HepG2 (cell line): ENCODE measurements around the gene SPINK6. TPM values are rescaled to one million over a fixed set of nuclear protein-coding genes. Genes with fewer than 3 reads are reported as not detected.

Experiments
- CAMTA2 ChIP-seq: sonication (generic); formaldehyde crosslinking; IDR thresholded peaks from 2 replicates; pipeline ENCODE4 v1.4.0; 2020; ENCODE audit warnings: mild to moderate bottlenecking, missing genetic modification reagents, borderline replicate concordance
- DMAP1 ChIP-seq: IDR thresholded peaks from 2 replicates; pipeline ENCODE4 v1.6.1; 2016
- E2F1 ChIP-seq: sonication (generic); formaldehyde crosslinking; IDR thresholded peaks from 2 replicates; pipeline ENCODE4 v1.5.0; 2020; ENCODE audit warnings: missing genetic modification reagents
- EZH2 ChIP-seq: conservative IDR thresholded peaks from 2 replicates; pipeline ENCODE4 v1.6.1; 2012; ENCODE audit warnings: mild to moderate bottlenecking, low read depth, low read length, moderate library complexity
- FIP1L1 ChIP-seq: fragments of 200-400 bp; formaldehyde crosslinking; IDR thresholded peaks from 2 replicates; pipeline ENCODE4 v1.6.1; 2018; ENCODE audit warnings: low read depth, mild to moderate bottlenecking, low read length, moderate library complexity, borderline replicate concordance; ENCODE audit not compliant: insufficient read depth
- PRDM15 ChIP-seq: sonication (generic); formaldehyde crosslinking; IDR thresholded peaks from 2 replicates; pipeline ENCODE4 v1.4.0; 2020; ENCODE audit warnings: missing genetic modification reagents
- RAD21 ChIP-seq: fragments of 450-650 bp; formaldehyde crosslinking; IDR thresholded peaks from 2 replicates; pipeline ENCODE4 v1.5.0; 2020; ENCODE audit warnings: mild to moderate bottlenecking
- ZBTB4 ChIP-seq: sonication (generic); formaldehyde crosslinking; IDR thresholded peaks from 2 replicates; pipeline ENCODE4 v1.4.0; 2020; ENCODE audit warnings: missing genetic modification reagents, mild to moderate bottlenecking, borderline replicate concordance
- polyA plus RNA-seq, 8 experiments: library from polyadenylated mRNA; depleted of rRNA in 3 of 8; stranded (reverse) in 7 of 8; unstranded in 1 of 8; fragments of >200 nt; fragmentation: Illumina TruSeq in 4 of 8; extraction: Trizol in 4 of 8; gene quantifications; 2 replicates each; pipeline versions ENCODE4 v1.2.1 to v1.2.3, GENCODE V29; 2011 to 2016; ENCODE audit warnings: low read depth in 4 of 8, missing spikeins in 1 of 8, mixed read lengths in 1 of 8; ENCODE audit not compliant: insufficient read depth in 1 of 8
- total RNA-seq, 5 experiments: library from RNA; depleted of rRNA; stranded (reverse); fragments of >200 nt; fragmentation: Illumina TruSeq; extraction: Trizol; gene quantifications; 2 replicates each; pipeline ENCODE4 v1.2.3, GENCODE V29; 2016; ENCODE audit warnings: low read depth in 1 of 5

The SPINK6 gene
- total and polyA plus RNA-seq, 2 of the 13 experiments (the other 11 are each of a cell fraction or from before 2014, with no cell fraction given), result not detected

GRCh38 chr5:148214665-148215185 lies 11.9 kb downstream of the SPINK6 start (continued):
- TF ChIP-seq PRDM15 (CRISPR knock-in tag) (no peak), FIP1L1 (no peak), RAD21 (CRISPR knock-in tag) (no peak), DMAP1 (CRISPR knock-in tag) (no peak), ZBTB4 (no peak), E2F1 (CRISPR knock-in tag) (no peak), EZH2 (no peak), CAMTA2 (CRISPR knock-in tag) (no peak)
- TF ChIP-seq, all 625 proteins: peak for 0
